ENCODE measurements around the gene TNIK.
"Not testable (repeated sequence)": the region's sequence is repeated elsewhere in the genome, so short reads cannot be mapped to it uniquely, and the experiment has no call there.

The TNIK gene

DNA sequence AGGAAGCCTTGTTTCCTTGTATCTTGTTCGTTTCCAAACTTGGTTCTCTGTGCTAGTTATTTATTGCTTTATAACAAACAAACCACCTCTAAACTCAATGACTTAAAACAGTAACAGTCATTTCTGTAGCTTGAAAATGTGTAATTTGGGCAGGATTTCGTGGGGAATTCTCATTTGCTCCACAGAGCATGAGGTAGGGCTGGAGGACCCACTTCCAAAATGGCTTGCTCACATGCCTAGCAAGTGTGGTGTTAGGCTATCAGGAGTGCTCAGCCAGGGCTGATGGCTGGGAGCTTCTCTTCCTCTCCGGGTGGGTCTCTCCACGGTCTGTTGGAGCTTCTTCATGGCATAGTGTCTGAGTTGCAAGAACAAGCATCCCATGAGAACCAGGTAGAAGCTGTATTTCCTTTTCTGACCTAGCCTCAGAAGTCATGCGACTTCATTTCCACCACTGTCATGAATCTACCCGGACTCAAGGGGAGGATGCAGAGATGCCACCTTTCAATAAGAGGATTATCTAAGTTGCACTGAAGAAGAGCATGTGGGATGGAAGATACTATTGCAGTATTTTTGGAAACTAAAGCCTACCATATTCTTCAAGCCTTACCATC is 8.2 kb upstream of the TNIK start:
- no peak for DNase-seq

DNA sequence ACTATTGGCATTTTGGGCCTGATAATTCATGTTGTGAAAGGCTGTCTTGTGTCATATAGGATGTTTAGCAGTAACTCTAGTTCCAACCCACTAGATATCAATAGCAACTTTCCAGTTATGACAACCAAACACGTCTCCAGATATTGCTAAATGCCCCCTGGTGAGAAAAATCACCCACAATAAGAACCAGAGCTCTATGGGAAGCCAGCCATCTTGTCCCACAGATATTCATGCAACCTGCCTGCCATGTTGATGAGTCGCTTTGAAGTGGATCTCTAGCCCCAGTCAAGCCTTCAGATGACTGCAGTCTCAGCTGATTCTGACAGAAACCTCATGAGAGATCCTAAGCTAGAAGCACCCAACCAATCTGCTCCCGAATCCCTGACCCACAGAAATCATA is 5.6 kb upstream of the TNIK start:
- no peak for DNase-seq

DNA sequence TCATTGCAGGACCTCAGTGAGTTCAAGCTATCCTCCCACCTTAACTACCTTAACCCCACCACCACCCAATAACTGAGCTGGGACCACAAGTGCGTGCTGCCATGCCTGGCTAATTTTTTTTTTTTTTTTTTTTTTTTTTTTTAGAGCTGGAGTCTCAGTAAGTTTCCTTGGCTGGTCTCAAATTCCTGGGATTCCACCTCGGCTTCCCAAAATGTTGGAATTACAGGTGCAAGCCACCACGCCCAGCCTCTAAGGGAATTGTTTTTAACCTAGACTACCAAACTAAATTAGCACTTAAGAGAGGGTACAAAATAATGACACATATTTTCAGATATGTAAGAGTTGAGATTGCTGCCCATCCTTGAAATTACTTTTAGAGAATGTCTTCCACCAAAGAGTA is 4.3 kb upstream of the TNIK start:
- DNase-seq, result no peak

DNA sequence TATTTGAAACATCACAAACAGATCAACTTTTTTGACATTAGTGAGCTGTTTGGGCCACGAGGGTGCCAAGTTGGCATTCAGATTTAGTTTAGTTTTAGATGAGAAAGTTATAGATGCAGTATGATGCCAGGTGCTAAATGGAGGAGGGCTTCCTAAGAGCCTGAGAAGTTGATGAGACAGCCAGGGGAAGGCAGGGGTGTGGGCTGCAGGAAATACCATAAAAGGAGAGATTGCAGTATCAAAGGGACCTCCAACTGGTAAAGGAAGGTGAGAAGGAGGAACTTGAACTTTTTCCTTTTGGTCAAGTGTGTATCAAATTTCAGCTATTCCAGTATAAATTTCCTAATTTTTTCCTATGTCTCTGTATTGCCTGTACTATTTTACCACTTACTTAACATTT is 2.0 kb upstream of the TNIK start:
- peak; percentile 17 for DNase-seq

DNA sequence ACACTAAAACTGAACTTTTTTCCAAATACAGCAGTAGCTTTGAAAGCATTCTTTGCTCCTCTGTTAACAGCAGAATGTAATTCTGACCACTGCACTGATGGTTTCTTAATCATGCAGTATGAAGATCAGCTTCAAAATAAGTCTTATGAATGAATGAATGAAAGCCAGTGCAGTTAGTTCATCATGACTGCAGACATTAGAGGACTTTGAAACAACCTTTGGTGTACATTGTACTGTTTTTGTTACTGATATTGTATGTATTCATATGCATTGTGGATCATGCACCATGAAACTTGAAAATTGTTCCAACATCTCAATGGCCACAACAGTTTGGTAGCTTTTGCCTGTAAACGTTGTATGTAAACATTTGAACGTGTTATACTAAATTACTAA is 1.3 kb upstream of the TNIK start:
- no peak for DNase-seq

DNA sequence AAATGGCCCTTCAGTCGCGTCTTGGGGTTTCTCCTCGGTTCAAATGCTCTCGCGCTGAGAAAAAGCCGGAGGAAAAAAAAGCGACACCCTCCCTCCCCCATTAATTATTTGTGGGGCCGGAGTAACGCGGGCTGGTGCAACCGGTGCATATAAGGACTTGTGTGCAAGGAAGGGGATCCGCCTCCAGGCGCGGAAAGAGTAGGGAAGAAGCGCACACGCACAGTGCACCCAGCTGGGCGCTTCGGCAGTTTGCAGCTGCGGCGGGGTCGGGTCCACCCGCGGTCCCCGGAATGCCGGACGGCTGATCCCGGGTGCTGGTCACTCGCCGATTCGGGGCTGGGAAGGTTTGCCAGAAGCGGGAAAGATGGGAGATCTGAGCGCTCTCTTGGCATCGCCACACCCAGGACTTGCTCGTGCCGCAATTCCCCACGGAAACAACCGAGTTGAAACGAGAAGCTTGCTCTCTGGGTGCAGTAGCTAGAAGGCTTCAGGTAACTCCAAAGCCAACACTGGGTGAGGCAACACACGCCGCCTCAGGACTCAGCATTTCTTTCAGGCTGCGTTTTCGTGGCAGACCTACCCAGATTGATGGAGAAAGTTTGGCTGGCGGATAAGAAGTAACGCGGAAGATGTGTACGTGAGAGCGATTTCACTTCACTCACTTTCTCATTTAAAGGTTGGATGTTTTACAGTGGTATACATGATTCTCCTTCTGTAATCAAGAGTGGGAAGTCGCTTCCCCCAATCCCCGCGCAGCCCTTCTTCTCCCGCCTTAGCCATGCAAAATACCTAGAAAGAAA is 720 bp upstream of the TNIK start:
- DNase-seq, result peak; percentile 79

DNA sequence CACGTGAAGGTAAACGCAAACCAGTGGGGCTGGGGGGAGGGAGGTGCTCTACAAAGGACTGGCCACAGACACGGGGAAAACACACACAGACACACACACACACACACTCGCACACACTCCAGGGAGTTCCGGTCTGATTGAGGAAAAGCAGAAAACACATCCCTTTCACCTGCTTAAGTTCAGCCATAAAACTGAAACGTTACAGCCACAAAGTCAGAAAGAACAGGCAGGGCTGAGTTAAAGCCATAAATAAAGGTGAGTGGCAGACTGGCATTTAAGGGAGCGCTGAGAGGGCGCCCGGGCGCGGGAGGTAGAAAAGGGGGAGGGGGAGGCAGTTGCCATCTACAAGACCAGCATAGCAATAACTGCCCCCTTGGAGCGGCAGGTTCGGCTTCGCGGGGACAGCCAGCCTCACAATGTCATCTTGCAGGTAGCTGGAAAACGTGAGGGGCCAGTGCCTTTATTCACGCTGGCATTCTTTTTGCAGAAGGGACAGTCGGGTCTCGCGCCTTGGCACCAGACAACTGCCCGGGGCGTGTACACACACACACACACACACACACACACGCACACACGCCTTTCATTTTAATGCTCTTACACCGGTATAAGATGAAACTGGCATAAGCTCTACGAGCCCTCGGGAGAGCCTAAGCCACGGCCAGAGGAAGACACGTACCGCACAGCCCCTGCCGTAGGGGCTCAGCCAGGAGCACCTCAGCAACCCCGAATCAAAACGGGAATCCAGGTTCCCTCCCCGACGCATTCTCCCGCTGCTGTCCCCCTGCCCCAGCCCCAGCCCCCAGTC is 866 bp downstream of the TNIK start:
- peak; percentile 74 for DNase-seq

DNA sequence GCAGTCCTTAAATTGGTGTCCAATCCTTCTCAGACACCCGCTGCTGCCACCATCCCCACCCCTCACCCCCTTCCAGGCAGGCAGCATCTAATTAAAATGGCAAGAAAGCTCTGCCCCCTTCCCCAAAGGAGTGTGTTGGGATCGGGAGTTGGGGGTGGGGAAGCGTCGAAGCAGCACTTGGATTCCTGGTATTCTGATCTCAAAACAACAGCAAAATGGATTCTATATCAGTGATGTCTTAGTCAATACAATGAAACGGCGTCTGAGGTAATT is 1.4 kb downstream of the TNIK start:
- peak; percentile 42 for DNase-seq

DNA sequence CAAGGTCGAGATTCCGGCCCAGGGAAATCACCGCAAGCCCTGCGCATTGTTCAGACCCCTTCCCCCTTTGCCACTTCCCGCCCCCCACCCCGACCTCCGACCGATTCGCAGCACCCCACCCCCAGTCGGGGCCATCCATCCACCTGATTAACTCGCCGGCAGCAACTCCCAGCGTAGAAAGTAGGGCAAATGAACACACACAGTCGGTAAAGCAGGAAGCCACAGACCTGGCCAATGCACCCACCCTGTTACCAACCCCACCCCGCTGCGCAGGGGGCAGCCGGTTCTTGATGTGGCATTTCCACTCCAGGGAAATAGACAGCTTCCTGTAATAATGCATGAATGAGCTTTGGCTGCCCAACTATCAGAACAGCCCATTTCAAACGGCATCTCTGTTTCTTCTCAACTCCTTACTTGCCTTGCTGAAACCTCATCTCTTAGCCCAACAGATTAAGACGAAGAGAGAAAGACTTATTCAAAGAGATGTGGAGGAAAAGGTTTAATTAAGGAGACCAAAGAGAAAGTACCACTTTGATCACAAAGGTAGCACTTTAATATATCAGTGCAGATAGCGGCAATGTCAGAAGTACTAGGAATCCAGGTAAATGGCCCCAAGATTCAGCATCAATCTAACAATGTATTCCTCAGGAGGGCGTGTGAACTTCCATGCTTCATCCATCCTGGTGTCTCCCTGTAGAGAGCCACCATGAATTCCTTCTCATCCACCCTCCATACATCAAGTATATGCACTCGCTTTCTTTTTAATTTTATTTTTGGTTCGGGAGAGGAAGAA is 1.9 kb downstream of the TNIK start:
- DNase-seq, result no peak

DNA sequence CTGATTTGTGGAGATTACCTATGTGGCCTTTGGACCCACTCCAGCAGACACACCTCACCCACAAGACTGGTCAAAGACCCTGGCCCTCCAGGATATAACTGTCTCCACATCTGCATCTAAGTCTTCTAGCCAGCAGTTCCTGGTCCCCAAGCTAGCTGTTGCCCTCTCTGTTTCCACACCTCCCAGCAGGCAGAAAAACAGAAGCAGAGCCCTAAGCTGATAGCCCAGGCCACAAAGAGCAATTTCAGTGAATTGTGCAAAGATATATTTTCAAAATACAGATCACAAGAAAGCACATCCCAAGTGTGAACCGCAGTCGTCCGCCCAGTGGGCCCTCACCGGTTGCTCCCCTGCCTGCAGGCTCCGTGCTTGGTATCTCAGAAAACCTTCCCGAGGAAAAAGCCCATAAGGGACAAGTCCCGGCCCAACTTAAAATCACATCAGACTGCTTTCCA is 2.6 kb downstream of the TNIK start:
- DNase-seq, result no peak

DNA sequence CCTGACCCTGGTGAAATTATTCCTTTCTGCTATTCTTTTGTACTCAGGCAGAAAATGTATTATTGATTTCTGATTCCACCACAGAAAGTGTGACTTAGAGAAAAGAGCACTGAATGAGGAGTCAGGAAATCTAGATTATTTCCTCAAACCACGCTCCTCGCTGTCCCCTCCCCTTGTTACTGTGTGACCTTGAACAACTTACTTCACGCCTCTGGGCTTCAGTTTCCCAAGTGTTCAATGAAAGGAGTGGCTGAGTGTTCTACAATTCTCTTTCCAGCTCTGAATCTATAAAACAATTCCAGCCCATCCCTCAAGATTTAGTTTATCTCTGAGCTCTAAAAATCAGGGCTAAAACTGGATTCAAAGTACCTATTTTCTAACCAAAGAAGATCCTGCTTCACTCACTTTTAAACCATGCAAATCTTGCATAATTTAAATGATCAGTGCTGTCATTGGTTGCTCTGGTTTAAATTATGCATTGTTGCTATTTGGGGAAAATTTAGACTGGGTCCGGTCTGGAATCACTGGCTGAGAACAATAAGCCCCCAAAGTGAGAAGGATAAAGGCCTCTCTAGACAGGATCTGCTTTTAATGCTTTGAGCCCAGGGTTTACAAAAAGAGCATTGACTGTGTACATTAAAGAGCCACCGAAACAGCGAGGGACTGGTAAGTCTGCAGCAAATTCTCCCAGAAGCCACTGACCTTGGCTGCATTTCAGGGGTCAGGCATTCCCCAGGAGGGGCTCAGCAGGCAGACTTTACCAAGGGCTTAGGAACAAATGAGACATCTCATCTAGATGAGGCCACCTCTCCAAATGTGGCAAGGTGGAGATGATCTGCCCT is 3.2 kb downstream of the TNIK start:
- no peak for DNase-seq

DNA sequence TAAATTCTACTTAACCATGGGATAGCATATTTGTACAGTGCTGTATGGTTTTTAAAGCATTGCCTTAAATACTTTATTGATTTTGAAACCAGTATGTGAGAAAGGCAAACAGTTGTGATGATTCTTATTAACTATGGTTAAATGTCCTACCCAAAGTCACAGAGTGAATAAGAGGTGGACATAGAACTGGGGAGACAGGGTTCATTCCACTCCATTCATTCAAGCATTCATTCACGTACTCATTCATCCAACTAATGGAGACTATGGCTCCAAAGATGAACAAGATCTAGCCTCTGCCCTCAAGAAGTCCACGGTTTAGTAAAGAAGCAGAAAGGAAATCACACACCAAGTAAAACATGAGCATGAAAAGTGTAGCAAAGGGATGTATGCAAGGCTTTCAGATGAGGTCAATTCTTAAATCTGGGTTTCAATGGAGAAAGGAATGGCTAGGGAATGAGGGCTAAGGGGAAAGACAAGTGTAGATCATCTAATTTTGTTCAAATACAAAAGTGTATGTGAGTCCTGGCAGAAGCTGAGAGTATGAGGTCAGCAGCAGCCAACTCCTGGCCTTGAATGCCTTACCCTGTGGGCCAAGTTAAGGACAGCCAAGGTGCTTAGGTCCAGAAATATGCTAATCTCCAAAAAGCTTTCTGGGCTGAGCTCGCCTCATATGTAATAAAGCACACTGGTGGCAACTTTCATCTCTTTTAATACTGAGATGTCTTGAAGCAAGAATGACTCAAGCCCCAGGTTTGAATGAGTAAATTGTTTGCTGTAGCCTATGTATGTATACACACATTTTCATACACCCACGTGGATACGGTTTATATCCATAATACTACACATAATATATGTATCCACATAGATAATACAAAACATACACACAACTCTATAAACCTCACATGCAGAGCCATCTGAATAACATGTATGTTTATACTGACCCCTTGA is 4.3 kb downstream of the TNIK start:
- no peak for DNase-seq

DNA sequence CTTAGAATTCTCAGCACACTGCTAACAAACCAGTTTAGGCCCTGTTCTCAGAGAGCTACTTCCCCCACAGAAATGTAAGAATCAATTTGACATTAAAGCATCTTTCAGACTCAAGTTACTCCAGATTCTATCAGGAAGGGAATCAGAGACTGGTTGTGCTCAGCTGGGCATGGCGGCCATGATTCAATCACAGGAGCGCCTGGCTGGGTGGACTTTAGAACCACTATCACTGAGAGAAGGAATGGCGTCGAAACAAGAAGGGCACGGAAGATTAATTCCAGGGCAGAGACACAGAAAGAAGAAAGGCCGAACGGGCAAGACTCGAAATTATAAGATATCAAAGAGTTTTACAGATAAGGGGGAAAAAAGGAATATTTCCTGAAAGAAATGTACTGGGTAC is 6.2 kb downstream of the TNIK start:
- DNase-seq, result no peak

DNA sequence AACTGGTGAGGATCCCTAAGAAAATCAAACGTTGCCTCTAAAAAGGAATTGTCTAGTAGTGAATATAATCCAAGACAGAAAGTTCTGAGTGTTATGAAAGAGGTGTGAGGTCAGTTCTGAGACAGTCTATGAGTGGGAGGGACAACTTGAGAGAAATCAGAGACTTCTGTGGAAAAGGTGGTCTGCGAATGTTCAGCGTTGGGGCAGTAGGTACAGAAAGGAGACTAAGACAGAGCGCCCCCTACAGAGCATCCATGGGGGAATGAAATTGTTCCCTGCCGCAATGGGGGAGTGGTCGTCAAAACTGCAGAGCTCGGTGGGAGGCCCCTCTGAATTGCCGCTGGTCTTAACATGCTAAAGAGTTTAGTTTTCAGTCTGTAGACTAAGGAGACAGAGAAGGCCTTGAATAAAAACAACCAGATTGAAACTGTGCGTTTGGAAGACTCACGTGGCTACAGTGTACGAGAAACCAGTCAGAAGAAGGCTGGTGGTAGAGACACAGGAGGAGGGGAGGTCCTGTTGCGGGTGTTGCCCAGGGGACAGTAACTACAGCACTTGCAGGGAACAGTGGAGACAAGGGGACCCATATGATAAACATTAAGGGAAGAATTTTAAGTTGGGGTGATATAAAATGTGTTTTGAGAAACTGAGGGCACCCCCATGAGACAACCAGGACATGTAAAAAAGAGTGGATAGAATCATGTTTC is 6.9 kb downstream of the TNIK start:
- DNase-seq, result no peak

DNA sequence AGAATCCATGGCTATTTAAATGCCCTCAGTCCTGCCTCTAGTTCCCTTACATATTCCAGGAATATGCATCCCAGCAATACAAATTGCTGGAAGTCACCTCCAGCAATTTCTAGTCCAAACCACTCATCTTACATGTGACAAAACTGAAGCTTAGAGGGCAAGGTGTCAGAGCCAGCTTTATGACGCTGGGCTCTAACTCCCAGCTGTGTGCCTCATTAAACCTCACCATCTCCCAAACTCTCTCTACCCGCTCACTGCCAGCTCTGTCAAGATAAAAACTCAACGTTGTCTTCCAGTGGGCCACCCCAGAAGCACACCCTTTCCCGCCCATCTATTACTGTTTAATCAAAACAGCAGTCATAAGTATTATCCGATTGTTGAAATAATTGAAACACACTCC is 7.9 kb downstream of the TNIK start:
- DNase-seq, result no peak

DNA sequence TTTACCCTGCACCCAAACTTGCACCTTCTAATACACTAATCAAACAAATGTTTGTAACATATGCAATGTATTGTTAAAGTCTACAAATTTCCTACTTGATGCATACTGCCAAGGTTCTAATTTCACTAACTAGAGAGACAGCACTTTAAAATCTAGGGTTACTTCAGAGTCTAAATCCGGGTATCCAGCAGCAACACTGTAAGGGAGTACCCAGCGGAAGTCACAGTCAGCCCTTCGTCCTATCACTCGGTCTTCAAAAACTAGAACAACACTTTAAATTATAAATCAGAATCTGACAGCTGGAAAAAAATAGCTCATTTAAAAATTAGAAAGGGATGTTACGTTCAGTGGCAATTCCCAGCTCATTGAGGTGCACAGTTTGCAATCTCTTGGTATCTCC is 8.3 kb downstream of the TNIK start:
- no peak for DNase-seq

DNA sequence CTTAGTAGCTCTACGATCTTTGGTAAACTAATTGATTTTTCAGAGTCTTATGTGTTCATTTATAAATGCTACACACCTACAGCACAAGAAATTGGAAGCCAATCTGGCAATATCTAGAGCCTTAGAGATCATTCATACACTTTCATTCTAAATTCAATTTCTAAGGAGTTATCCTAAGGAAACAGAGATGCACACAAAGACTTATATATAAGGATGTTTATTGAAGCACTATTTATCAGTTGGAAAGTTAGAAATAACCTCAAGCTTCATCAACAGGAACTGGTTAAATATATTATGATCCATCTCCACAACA is 12.7 kb downstream of the TNIK start:
- DNase-seq, result not testable (repeated sequence)

DNA sequence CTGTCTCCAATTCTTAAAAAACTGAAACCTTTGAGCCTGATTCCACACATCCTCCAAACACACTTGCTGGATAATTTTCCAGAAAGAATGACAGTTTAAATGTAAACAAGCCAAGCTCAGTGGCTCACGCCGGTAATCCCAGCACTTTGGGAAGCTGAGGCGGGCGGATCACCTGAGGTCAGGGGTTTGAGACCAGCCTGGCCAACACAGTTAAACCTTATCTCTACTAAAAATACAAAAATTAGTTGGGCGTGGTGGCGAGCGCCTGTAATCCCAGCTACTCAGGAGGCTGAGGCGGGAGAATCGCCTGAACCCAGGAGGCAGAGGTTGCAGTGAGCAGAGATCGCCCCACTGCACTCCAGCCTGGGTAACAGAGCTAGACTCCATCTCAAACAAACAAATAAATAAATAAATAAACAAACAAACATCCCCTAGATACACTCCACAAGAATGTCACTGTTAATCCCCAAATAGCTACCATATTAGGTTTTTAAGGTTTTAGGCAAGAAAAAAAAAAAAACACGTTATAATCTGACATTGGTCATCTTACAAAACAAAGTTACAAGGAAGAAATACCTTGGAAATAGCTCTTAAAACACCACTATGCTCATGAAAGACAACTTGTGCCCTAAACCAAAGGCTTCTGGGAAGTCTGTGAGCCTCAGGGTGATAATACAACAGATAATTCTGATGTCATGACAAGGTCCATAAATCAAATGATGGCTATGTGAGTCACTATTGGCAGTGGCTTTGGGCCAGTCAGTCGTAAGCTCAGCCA is 13.2 kb downstream of the TNIK start:
- DNase-seq, result no peak

DNA sequence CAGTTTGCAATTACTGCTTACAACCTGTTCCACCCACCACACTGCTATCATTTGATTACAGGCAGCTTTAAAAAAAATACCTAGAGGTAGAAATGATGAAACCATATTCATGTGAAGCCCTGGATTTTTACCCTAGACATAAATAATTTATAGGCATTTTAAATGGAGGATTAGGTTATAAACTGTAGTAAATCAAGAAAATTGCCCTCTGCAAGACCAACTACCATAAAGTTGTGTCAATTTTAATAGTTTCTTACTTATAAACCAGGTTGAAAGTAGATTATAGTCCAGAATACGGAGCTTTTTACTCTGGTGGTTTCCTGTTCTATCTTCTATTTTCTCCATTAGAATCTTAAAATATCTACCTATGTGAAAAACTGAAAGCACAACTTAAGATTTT is 13.9 kb downstream of the TNIK start:
- no peak for DNase-seq

DNA sequence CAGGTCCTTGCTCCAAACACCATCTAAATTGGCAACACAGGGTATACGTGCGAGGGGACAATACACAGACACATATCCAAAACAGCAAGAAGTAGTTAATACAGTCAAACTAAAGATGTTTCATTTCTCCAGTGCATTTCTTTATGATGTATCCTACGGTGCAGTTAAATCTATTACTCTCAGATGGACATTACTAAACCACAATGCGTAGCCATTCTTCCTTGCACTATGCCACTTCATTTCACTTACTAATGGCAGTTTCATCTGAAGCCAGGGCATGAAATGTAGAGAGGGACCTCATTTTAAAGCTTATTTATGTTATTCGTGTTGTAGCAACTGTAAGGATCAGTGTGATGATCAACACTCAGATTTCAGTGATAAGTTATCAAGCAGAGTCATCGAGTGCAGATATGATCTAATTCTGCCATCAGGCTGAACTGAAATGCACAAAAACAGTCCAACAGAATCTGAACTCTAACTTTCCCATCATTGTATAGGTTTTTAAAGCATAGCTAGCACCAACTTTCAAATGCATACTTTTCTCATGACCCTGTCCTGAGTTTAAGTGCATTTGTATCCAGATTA is 14.5 kb downstream of the TNIK start:
- DNase-seq, result no peak

All from NCI-H510A treated with DMSO at 0.1 percent for 48 hours (cell line).